Spleen (tissue), 11 donors: ENCODE measurements around the gene TANGO6. TPM values are rescaled to one million over a fixed set of nuclear protein-coding genes. Genes with fewer than 3 reads are reported as not detected.

Experiments used
- DNase-seq: peaks from one replicate; pipeline ENCODE4 v3.0.0-alpha.2; 2020
- H3K27ac ChIP-seq, 8 donors: fragments of 200-600 bp; sonication (generic) in 7 of 8; 1 replicate in 4 of 8; 2 replicates in 4 of 8; pipeline versions ENCODE4 v1.5.0 to v1.8.0; 2016 to 2021; ENCODE audit warnings: inconsistent platforms in 4 of 8, mild to moderate bottlenecking in 4 of 8, moderate library complexity in 1 of 8
- H3K27me3 ChIP-seq, 7 donors: fragments of 200-600 bp; sonication (generic) in 6 of 7; replicated peaks in 1 of 7; 1 replicate in 4 of 7; 2 replicates in 3 of 7; pipeline versions ENCODE4 v1.5.0 to v1.8.0; 2016 to 2021; ENCODE audit warnings: inconsistent platforms in 3 of 7, mild to moderate bottlenecking in 1 of 7
- H3K36me3 ChIP-seq, 6 donors: fragments of 200-600 bp; sonication (generic) in 5 of 6; 1 replicate in 4 of 6; 2 replicates in 2 of 6; pipeline versions ENCODE4 v1.5.0 to v1.8.0; 2016 to 2021; ENCODE audit warnings: inconsistent platforms in 2 of 6
- H3K4me1 ChIP-seq, 6 donors: fragments of 200-600 bp; sonication (generic) in 5 of 6; 1 replicate in 3 of 6; 2 replicates in 3 of 6; pipeline versions ENCODE4 v1.5.0 to v1.8.0; 2016 to 2021; ENCODE audit warnings: inconsistent platforms in 3 of 6
- H3K4me3 ChIP-seq, 8 donors: fragments of 200-600 bp; sonication (generic) in 7 of 8; 1 replicate in 4 of 8; 2 replicates in 4 of 8; pipeline versions ENCODE4 v1.5.0 to v1.8.0; 2016 to 2021; ENCODE audit warnings: inconsistent platforms in 4 of 8, mild to moderate bottlenecking in 4 of 8, moderate library complexity in 2 of 8
- H3K9me3 ChIP-seq, 8 donors: fragments of 200-600 bp; sonication (generic) in 7 of 8; 1 replicate in 4 of 8; 2 replicates in 4 of 8; pipeline versions ENCODE4 v1.5.0 to v1.8.0; 2016 to 2021; ENCODE audit warnings: inconsistent platforms in 4 of 8
- POLR2A ChIP-seq, 3 donors: fragments of 450-650 bp; IDR thresholded peaks; one replicate each; pipeline ENCODE4 v1.5.1; 2017; ENCODE audit warnings: antibody characterized with exemption in 3 of 3, mild to moderate bottlenecking in 1 of 3
- POLR2AphosphoS5 ChIP-seq, 3 donors: sonication (generic); formaldehyde crosslinking; IDR thresholded peaks; one replicate each; pipeline ENCODE4 v1.5.1; 2017; ENCODE audit warnings: antibody characterized with exemption in 3 of 3
- WGBS, 5 donors: extraction: QIAGEN DNeasy Blood & Tissue Kit in 3 of 5; methylation state at CpG; one replicate each; pipeline versions ENCODE4 v1.1.5 to v1.1.7; 2013 to 2018; 5-methylcytosine and 5-hydroxymethylcytosine counted together
- intact Hi-C: fragments of 100-400 bp; cut with DNase I; formaldehyde crosslinking; loops from one replicate; pipeline ENCODE4 v1.15.0; 2023; ENCODE audit warnings: low total_unique reads
- polyA plus RNA-seq, 3 donors: library from polyadenylated mRNA; stranded (reverse); fragments of 200-250 nt; gene quantifications; one replicate each; pipeline ENCODE4 v1.2.1, GENCODE V29; 2013
- total RNA-seq, 7 donors: library from RNA; depleted of rRNA in 3 of 7; stranded (reverse); fragments of >200 nt in 3 of 7; fragmentation: NEBNext Ultra II Directional in 4 of 7; extraction: Animal tissue kit (Norgen Biotek cat#: 25700) in 4 of 7; gene quantifications; one replicate each; pipeline versions ENCODE4 v1.1.0 to v1.2.1, GENCODE V29; 2016 to 2021
- TF ChIP-seq, protein P1 (sequence below), 11 experiments: fragments of 200-600 bp in 7 of 11; fragments of 450-650 bp in 4 of 11; sonication (generic) in 4 of 11; IDR thresholded peaks in 8 of 11; conservative IDR thresholded peaks in 3 of 11; 1 replicate in 7 of 11; 2 replicates in 4 of 11; pipeline versions ENCODE4 v1.4.0 to v1.8.0; 2016 to 2021; ENCODE audit warnings: antibody characterized with exemption in 11 of 11, inconsistent platforms in 4 of 11, mild to moderate bottlenecking in 1 of 11
- donor health status: healthy with polysubstance abuse.
- donor health status: DM: no; HTN: no; CAD: no; lungs with moderate emphysema.
- donor health status: DM: no; HTN: no; CAD: no.
- donor health status: Bipolar disorder and iron deficiency.
- donor health status: healthy.
- donor health status: DM: no; HTN: no; CAD: no.
- donor health status: DM: yes; HTN: yes; CAD: no.

The TANGO6 gene
- total and polyA plus RNA-seq, 10 donors: 1.9 to 35.2 (median 23.0) TPM

DNA sequence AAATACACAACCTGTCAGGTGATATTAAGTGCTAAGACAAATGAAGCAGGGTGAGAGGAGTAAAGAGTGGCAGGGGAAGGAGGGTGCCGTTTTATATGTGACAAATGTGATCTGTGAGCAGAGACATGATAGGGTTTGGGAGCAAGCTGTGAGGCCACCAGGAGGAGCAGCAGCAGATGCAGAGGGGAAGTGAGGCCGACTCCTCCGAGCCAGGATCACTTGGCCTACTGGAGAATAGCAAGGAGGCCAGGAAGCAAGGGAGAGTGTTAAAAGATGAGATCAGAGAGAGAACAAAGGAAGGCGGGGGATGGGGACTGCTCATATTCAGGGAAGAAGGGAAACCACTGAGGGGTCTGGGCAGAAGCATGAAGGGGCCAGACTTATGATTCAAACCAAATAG lies 129.4 kb downstream of the TANGO6 start:
- H3K9me3 ChIP-seq: no peaks in the 10 kb centered on the region
- H3K27ac ChIP-seq: no peak overlapping the region
- H3K27me3 ChIP-seq: no peaks in the 10 kb centered on the region
- H3K4me3 ChIP-seq: no peak overlapping the region
- intact Hi-C loops: no loop called here
- TF ChIP-seq, protein P1, sequence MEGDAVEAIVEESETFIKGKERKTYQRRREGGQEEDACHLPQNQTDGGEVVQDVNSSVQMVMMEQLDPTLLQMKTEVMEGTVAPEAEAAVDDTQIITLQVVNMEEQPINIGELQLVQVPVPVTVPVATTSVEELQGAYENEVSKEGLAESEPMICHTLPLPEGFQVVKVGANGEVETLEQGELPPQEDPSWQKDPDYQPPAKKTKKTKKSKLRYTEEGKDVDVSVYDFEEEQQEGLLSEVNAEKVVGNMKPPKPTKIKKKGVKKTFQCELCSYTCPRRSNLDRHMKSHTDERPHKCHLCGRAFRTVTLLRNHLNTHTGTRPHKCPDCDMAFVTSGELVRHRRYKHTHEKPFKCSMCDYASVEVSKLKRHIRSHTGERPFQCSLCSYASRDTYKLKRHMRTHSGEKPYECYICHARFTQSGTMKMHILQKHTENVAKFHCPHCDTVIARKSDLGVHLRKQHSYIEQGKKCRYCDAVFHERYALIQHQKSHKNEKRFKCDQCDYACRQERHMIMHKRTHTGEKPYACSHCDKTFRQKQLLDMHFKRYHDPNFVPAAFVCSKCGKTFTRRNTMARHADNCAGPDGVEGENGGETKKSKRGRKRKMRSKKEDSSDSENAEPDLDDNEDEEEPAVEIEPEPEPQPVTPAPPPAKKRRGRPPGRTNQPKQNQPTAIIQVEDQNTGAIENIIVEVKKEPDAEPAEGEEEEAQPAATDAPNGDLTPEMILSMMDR (IDR thresholded peaks at IDR 0.05 in 8 of 11, conservative IDR thresholded peaks at IDR 0.05 in 3 of 11): no peak
- H3K4me1 ChIP-seq: no peaks in the 10 kb centered on the region
- DNase-seq: no peak
- H3K36me3 ChIP-seq: peaks cover 0 to 77% (median 35%) of the 10 kb centered on the region in 6 donors
- WGBS, 5 donors: 70 to 82% (median 76%) methylated on average over 4 of the region's 4 CpGs

DNA sequence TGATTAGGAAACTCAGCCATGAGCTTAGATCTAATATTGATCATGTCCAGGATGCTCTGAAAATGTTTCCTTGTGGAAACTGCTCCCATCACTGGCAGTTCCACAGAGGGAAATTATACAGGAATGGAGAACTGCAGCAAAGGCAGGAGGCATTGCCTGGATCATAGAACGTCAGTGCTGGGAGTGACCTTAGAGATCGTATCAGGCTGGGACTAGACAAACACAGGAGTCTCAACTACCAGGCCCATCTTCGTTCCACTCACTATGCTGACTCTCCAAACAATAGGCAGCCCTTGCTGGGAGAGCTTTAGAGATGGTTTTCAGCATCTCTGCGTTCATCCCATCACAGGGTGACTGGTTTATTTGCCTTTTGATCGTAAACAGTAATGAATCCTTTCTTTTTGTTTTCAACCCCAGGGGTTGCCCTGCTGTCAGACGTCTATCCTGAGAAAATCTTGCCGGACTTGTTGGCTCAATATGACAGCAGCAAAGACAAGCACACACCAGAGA lies 130.3 kb downstream of the TANGO6 start:
- intact Hi-C loops: no loop called here
- H3K4me3 ChIP-seq: no peak overlapping the region
- WGBS, 5 donors: 86 to 97% (median 91%) methylated on average over 7 of the region's 7 CpGs
- H3K9me3 ChIP-seq: no peaks in the 10 kb centered on the region
- H3K27ac ChIP-seq: no peak overlapping the region
- DNase-seq: no peak
- TF ChIP-seq, protein P1 (IDR thresholded peaks at IDR 0.05 in 8 of 11, conservative IDR thresholded peaks at IDR 0.05 in 3 of 11): no peak
- no peak for TF ChIP-seq POLR2A (IDR thresholded peaks at IDR 0.05)
- TF ChIP-seq POLR2AphosphoS5 (IDR thresholded peaks at IDR 0.05): no peak
- peaks cover 0 to 78% (median 35%) of the 10 kb centered on the region in 6 donors for H3K36me3 ChIP-seq
- H3K27me3 ChIP-seq: no peaks in the 10 kb centered on the region
- no peaks in the 10 kb centered on the region for H3K4me1 ChIP-seq

DNA sequence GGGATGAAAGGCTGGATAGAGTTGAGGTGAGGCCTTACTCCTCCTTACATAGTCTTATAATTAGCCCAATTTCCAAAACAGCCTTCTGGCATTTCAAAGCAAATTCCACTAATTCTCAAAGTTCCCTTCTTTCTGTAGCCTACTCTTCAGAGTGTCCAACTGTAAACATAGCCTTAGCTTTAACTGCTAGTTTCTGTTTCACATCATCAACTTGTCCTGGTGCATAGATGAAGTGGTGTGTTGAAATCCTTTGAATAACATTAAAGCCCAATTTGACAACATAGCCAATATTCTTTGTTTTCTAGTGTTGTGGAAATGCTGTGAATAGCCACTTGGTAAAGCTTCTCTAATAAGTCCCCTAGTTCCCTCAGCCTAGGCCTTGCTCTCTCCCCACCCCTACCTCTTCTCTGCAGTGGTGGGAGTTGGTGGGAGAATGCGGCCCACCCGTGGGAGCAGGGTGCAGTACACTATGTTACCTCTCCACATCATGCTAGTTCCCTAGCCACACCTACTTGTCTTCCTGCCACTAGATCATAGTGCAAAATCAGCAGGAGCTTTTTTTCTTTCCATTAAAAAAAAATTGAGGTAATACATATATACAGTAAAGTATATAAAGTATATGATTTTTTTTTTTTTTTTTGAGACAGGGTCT lies 135.1 kb downstream of the TANGO6 start:
- TF ChIP-seq POLR2A (IDR thresholded peaks at IDR 0.05) (no peak), POLR2AphosphoS5 (IDR thresholded peaks at IDR 0.05) (no peak)
- TF ChIP-seq, protein P1 (IDR thresholded peaks at IDR 0.05 in 8 of 11, conservative IDR thresholded peaks at IDR 0.05 in 3 of 11): no peak
- no peaks in the 10 kb centered on the region for H3K4me1 ChIP-seq
- 92 to 96% (median 93%) methylated on average over 2 of the region's 2 CpGs for WGBS, 5 donors
- no peaks in the 10 kb centered on the region for H3K9me3 ChIP-seq
- no peak overlapping the region for H3K4me3 ChIP-seq
- no peak for DNase-seq
- no peak overlapping the region for H3K27ac ChIP-seq
- intact Hi-C loops: no loop called here
- peaks cover 0 to 99% (median 41%) of the 10 kb centered on the region in 6 donors for H3K36me3 ChIP-seq
- no peaks in the 10 kb centered on the region for H3K27me3 ChIP-seq

DNA sequence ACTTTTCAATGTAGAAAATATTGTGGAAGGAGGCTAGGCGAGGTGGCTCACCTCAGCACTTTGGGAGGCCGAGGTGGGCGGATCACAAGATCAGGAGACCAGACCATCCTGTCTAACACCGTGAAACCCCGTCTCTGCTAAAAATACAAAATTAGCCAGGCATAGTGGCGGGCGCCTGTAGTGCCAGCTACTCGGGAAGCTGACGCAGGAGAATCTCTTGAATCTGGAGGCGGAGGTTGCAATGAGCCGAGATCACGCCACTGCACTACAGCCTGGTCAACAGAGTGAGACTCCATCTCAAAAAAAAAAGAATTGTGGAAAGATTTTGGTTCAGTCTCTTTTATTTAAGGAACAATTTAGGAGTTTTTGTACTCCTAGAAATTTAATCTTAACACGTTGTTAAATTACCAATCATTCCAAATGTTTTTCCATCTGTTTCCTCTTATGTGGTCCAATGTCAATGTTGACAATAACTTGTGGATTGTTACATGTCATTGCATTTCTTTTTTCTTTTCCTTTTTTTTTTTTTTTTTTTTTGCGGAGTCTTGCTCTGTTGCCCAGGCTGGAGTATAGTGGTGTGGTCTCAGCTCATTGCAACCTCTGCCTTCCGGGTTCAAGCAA lies 137.5 kb downstream of the TANGO6 start:
- WGBS, 5 donors: 95 to 97% (median 96%) methylated on average over 15 of the region's 15 CpGs

More for the DNA sequence above, 137.5 kb downstream of the TANGO6 start:
- intact Hi-C loops: no loop called here
- Histone ChIP-seq H3K9me3 (no peaks in the 10 kb centered on the region), H3K36me3 (peaks cover 0 to 88% (median 18%) of the 10 kb centered on the region in 6 donors), H3K27ac (no peak overlapping the region), H3K27me3 (no peaks in the 10 kb centered on the region), H3K4me1 (no peaks in the 10 kb centered on the region), H3K4me3 (no peak overlapping the region)
- DNase-seq: no peak
- TF ChIP-seq POLR2AphosphoS5 (IDR thresholded peaks at IDR 0.05) (no peak), POLR2A (IDR thresholded peaks at IDR 0.05) (no peak)
- TF ChIP-seq, protein P1 (IDR thresholded peaks at IDR 0.05 in 8 of 11, conservative IDR thresholded peaks at IDR 0.05 in 3 of 11): no peak
